K562 (cell line): ENCODE results near the gene FBN1. TPM values are rescaled to one million over a fixed set of nuclear protein-coding genes. Genes with fewer than 3 reads are reported as not detected.

Experiments
- ATAC-seq: fragments of 200-7000 bp; cut with Tn5 transposase; 3 replicates; pipeline ENCODE4 v1.9.1; 2020; ENCODE audit warnings: moderate library complexity
- BruUV-seq: library from RNA; stranded (reverse); fragments of 400-500 nt; replicated peaks from 2 replicates; lab custom pipeline; 2021; lab: Mats Ljungman, UMichigan
- CTCF ChIA-PET: fragments of 300-600 bp; formaldehyde crosslinking; extraction: SDS; loops from one replicate; lab custom pipeline; 2021; ENCODE audit warnings: low intra/inter-chr PET ratio; lab: Yijun Ruan, JAX
- POLR2A ChIA-PET: fragments of 300-600, 350-650 bp; sonication (Branson Sonifier 250); formaldehyde crosslinking; extraction: SDS; loops from one replicate; lab custom pipeline; 2021; ENCODE audit warnings: antibody characterized with exemption, inconsistent platforms; lab: Yijun Ruan, JAX
- DNase-seq, 4 experiments: peaks; one replicate each; pipeline versions ENCODE4 v3.0.0 to v3.0.0-alpha.2; 2011 to 2018; ENCODE audit warnings: low spot score in 3 of 4, mixed read lengths in 3 of 4; ENCODE audit errors: extremely low read depth in 1 of 4
- FAIRE-seq: peaks from 2 replicates; lab custom pipeline; 2011; peaks lifted over from hg19 to GRCh38; lab: Jason Lieb, UNC
- H2AFZ ChIP-seq: 2 replicates; pipeline ENCODE4 v1.6.0; 2011; ENCODE audit warnings: low read depth, low read length, control low read depth, inconsistent platforms
- H3K27ac ChIP-seq: fragments of 200-600 bp; 3 replicates; pipeline ENCODE4 v1.8.0; 2011; ENCODE audit warnings: low read depth, mild to moderate bottlenecking, control low read depth, inconsistent platforms, low read length, moderate library complexity, mixed read lengths; ENCODE audit errors: extremely low read depth
- H3K27me3 ChIP-seq, 2 experiments: fragments of 300-600 bp in 1 of 2; 2 replicates in 1 of 2; 3 replicates in 1 of 2; pipeline versions ENCODE4 v1.6.0 to v1.8.0; 2011; ENCODE audit warnings: inconsistent platforms in 2 of 2, low read length in 2 of 2, mild to moderate bottlenecking in 1 of 2, mixed read lengths in 1 of 2, moderate library complexity in 1 of 2; ENCODE audit not compliant: control insufficient read depth in 2 of 2, insufficient read depth in 2 of 2
- H3K36me3 ChIP-seq: fragments of 300-600 bp; 3 replicates; pipeline ENCODE4 v1.8.0; 2011; ENCODE audit warnings: mild to moderate bottlenecking, low read length, inconsistent platforms; ENCODE audit not compliant: control insufficient read depth, insufficient read depth
- H3K4me1 ChIP-seq, 2 experiments: fragments of 200-600 bp in 1 of 2; replicated peaks in 1 of 2; 2 replicates in 1 of 2; 3 replicates in 1 of 2; pipeline versions ENCODE4 v1.5.1 to v1.8.0; 2011; ENCODE audit warnings: inconsistent platforms in 2 of 2, low read length in 2 of 2, mild to moderate bottlenecking in 1 of 2, mixed read lengths in 1 of 2, moderate library complexity in 1 of 2; ENCODE audit not compliant: control insufficient read depth in 2 of 2, insufficient read depth in 2 of 2
- H3K4me2 ChIP-seq: 2 replicates; pipeline ENCODE4 v1.6.1; 2011; ENCODE audit warnings: low read length, control low read depth, inconsistent platforms, mixed read lengths; ENCODE audit not compliant: insufficient read depth
- H3K4me3 ChIP-seq: fragments of 200-600 bp; sonication (generic), shearing (Covaris generic); 2 replicates; pipeline ENCODE4 v1.5.1; 2016; ENCODE audit warnings: control low read depth, inconsistent platforms
- H3K79me2 ChIP-seq: fragments of 200-600 bp; 3 replicates; pipeline ENCODE4 v1.8.0; 2011; ENCODE audit warnings: low read length, inconsistent platforms; ENCODE audit not compliant: control insufficient read depth, insufficient read depth
- H3K9ac ChIP-seq, 2 experiments: 2 replicates each; pipeline versions ENCODE4 v1.6.0 to v1.6.1; 2011; ENCODE audit warnings: low read depth in 2 of 2, low read length in 2 of 2, control low read depth in 1 of 2, inconsistent platforms in 1 of 2, mild to moderate bottlenecking in 1 of 2, mixed read lengths in 1 of 2; ENCODE audit not compliant: insufficient read depth in 1 of 2
- H3K9me1 ChIP-seq: one replicate; pipeline ENCODE4 v1.6.0; 2011; ENCODE audit warnings: inconsistent platforms, mild to moderate bottlenecking, low read length, moderate library complexity; ENCODE audit not compliant: control insufficient read depth, insufficient read depth
- H3K9me3 ChIP-seq: replicated peaks from 2 replicates; pipeline ENCODE4 v1.5.1; 2011; ENCODE audit warnings: low read depth, low read length, inconsistent platforms; ENCODE audit not compliant: control insufficient read depth, insufficient read depth
- H4K20me1 ChIP-seq: replicated peaks from 2 replicates; pipeline ENCODE4 v1.6.1; 2011; ENCODE audit warnings: low read length, inconsistent platforms, mixed read lengths; ENCODE audit not compliant: control insufficient read depth, insufficient read depth
- CREBBP ChIP-seq: IDR thresholded peaks from one replicate; pipeline ENCODE4 v1.6.1; 2012; ENCODE audit warnings: low read depth, mild to moderate bottlenecking, control low read depth, inconsistent platforms, low read length
- EZH2 ChIP-seq: IDR thresholded peaks from 2 replicates; pipeline ENCODE4 v1.6.1; 2012; ENCODE audit warnings: low read depth, mild to moderate bottlenecking, inconsistent platforms, low read length, borderline replicate concordance
- HDAC1 ChIP-seq, 2 experiments: fragments of 450-650 bp; IDR thresholded peaks; 2 replicates each; pipeline ENCODE4 v1.6.1; 2016 to 2017; ENCODE audit warnings: inconsistent platforms in 1 of 2, mild to moderate bottlenecking in 1 of 2, moderate library complexity in 1 of 2
- MBD2 ChIP-seq: sonication (generic); IDR thresholded peaks from 2 replicates; pipeline ENCODE4 v1.6.1; 2016; ENCODE audit warnings: low read depth, borderline replicate concordance
- MYC ChIP-seq, 2 experiments: fragments of 250-450 bp in 1 of 2; sonication (Bioruptor Pico) in 1 of 2; IDR thresholded peaks; 2 replicates each; pipeline versions ENCODE4 v1.5.1 to v1.6.1; 2012 to 2021; ENCODE audit warnings: low read depth in 2 of 2, borderline replicate concordance in 1 of 2, improper control_type of control experiment in 1 of 2, low read length in 1 of 2, mild to moderate bottlenecking in 1 of 2, moderate library complexity in 1 of 2
- ZMIZ1 ChIP-seq, 2 experiments: fragments of 150-350 bp in 1 of 2; IDR thresholded peaks; 2 replicates each; pipeline ENCODE4 v1.6.1; 2012 to 2016; ENCODE audit warnings: low read depth in 2 of 2, low read length in 2 of 2, mild to moderate bottlenecking in 1 of 2, moderate library complexity in 1 of 2
- ZNF212 ChIP-seq: fragments of 450-650 bp; formaldehyde crosslinking; IDR thresholded peaks from 2 replicates; pipeline ENCODE4 v1.4.0; 2020; ENCODE audit warnings: mild to moderate bottlenecking
- ZNF436 ChIP-seq: fragments of 250-450, 450-650 bp; sonication (Bioruptor Pico); formaldehyde crosslinking; IDR thresholded peaks from 2 replicates; pipeline ENCODE4 v1.7.0; 2020; ENCODE audit warnings: mild to moderate bottlenecking
- ZNF518B ChIP-seq: fragments of 250-450 bp; sonication (Bioruptor Pico); IDR thresholded peaks from 2 replicates; pipeline ENCODE4 v1.5.0; 2021; ENCODE audit warnings: mild to moderate bottlenecking, moderate library complexity
- WGBS: fragments of 100-300 bp; shearing (Covaris generic); methylation state at CpG from one replicate; pipeline ENCODE4 v1.1.6; 2016; ENCODE audit warnings: low coverage, mixed read lengths; ENCODE audit not compliant: insufficient coverage; ENCODE audit errors: missing lambda C conversion rate; 5-methylcytosine and 5-hydroxymethylcytosine counted together
- in situ Hi-C: fragments of 300-500 bp; cut with MboI; formaldehyde crosslinking; loops from 4 replicates; pipeline ENCODE4 v1.15.0; 2018; ENCODE audit warnings: inconsistent platforms, mixed read lengths
- intact Hi-C: fragments of 100-400 bp; cut with micrococcal nuclease; formaldehyde crosslinking; loops from 2 replicates; pipeline ENCODE4 v1.14.2; 2022
- polyA plus RNA-seq, 8 experiments: library from polyadenylated mRNA; depleted of rRNA in 4 of 8; stranded (reverse) in 5 of 8; unstranded in 3 of 8; fragments of >200 nt; fragmentation: Nextera tagmentation in 2 of 8; fragmentation: Illumina TruSeq in 1 of 8; extraction: Ambion mirVana in 2 of 8; extraction: Trizol in 1 of 8; gene quantifications; 2 replicates each; pipeline versions ENCODE4 v1.2.1 to v1.2.3, GENCODE V29; 2011 to 2014; ENCODE audit warnings: inconsistent platforms in 1 of 8, missing spikeins in 1 of 8
- total RNA-seq, 7 experiments: library from RNA; depleted of rRNA in 6 of 7; stranded (reverse); fragments of >200 nt in 6 of 7; fragmentation: Illumina TruSeq in 2 of 7; extraction: Trizol in 2 of 7; gene quantifications; 2 replicates each; pipeline versions ENCODE4 v1.2.1 to v1.2.3, GENCODE V29; 2011 to 2021; ENCODE audit warnings: low replicate concordance in 1 of 7

Gene FBN1
- total and polyA plus RNA-seq, 9 of the 15 experiments (the other 6 are each of a cell fraction or from before 2014, with no cell fraction given) = 0.15 to 1.2 (median 0.60) TPM

- H4K20me1 ChIP-seq = no peaks in the 10 kb centered on the region
- DNase-seq (no peak), FAIRE-seq (no peak), ATAC-seq (no peak)
- TF ChIP-seq HDAC1 (IDR thresholded peaks at IDR 0.05) (no peak), MYC (IDR thresholded peaks at IDR 0.05; ENCODE audit: low read depth, low read length) (no peak), MYC (CRISPR knock-in tag; IDR thresholded peaks at IDR 0.05; ENCODE audit: borderline replicate concordance, low read depth) (no peak), ZNF518B (CRISPR knock-in tag) (no peak), ZNF212 (no peak), CREBBP (no peak), ZMIZ1 (IDR thresholded peaks at IDR 0.05; ENCODE audit: low read depth in 2 of 2, low read length in 2 of 2) (no peak), MBD2 (no peak), EZH2 (no peak), ZNF436 (no peak)
- no peaks in the 10 kb centered on the region for H3K9me1 ChIP-seq
- H3K27ac ChIP-seq = no peak overlapping the region
- in situ Hi-C loops = no loop called here
- intact Hi-C loops = no loop called here
- no peaks in the 10 kb centered on the region for H3K79me2 ChIP-seq
- H3K4me1 ChIP-seq = 0 out of 5 replicates have a peak, but pooled peaks cover 0 to 5% of the 10 kb centered on the region in 2 experiments
- ChIA-PET POLR2A (interaction anchor here (0.8 kb wide), 1 partner anchor 1478 kb away, joined by 3 read pairs; no protein-coding TSS in a partner anchor), CTCF (no interaction called here)
- peaks cover 4 to 5% of the 10 kb centered on the region in 2 experiments; a peak in 2 of 5 replicates for H3K27me3 ChIP-seq
- no peak overlapping the region for H2AFZ ChIP-seq
- BruUV-seq = no TSS peak
- no peaks in the 10 kb centered on the region for H3K36me3 ChIP-seq
- H3K4me2 ChIP-seq = no peak overlapping the region
- H3K9me3 ChIP-seq = no peaks in the 10 kb centered on the region
- H3K9ac ChIP-seq = no peak overlapping the region
- H3K4me3 ChIP-seq = no peak overlapping the region
- 18% methylated on average over 3 of the region's 3 CpGs for WGBS
These were observed 99.2 kb downstream of the FBN1 start for GRCh38 chr15:48546296-48546695.
